ENCODE results near the gene OR52M1.
"Not testable (repeated sequence)": the region's sequence is repeated elsewhere in the genome, so short reads cannot be mapped to it uniquely, and the experiment has no call there.

OR52M1 gene

DNA sequence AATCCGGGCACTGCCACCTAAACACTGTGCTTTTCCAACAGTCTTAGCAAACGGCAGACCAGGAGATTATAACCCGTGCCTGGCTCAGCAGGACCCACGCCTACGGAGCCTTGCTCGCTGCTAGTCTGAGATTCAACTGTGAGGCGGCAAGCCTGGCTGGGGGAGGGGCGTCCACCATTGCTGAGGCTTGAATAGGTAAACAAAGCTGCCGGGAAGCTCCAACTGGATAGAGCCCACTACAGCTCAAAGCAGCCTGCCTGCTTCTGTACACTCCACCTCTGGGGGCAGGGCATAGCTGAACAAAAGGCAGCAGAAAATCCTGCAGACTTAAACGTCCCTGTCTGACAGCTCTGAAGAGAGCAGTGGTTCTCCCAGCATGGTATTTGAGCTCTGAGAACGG, 13.3 kb upstream of the OR52M1 start:
- H3K4me1 ChIP-seq (ENCODE audit: control insufficient read depth in 1 of 2, insufficient read depth in 2 of 2, low read length in 2 of 2); H3K36me3 ChIP-seq (ENCODE audit: control insufficient read depth in 1 of 2, insufficient read depth in 2 of 2, low read length in 2 of 2); H3K27me3 ChIP-seq (ENCODE audit: low read depth, low read length); H3K27ac ChIP-seq (ENCODE audit: low read length); H3K4me3 ChIP-seq (ENCODE audit: low read depth in 1 of 2, low read length in 2 of 2); H3K9me3 ChIP-seq (ENCODE audit: control insufficient read depth in 1 of 2, low read length in 2 of 2): not testable (repeated sequence)

DNA sequence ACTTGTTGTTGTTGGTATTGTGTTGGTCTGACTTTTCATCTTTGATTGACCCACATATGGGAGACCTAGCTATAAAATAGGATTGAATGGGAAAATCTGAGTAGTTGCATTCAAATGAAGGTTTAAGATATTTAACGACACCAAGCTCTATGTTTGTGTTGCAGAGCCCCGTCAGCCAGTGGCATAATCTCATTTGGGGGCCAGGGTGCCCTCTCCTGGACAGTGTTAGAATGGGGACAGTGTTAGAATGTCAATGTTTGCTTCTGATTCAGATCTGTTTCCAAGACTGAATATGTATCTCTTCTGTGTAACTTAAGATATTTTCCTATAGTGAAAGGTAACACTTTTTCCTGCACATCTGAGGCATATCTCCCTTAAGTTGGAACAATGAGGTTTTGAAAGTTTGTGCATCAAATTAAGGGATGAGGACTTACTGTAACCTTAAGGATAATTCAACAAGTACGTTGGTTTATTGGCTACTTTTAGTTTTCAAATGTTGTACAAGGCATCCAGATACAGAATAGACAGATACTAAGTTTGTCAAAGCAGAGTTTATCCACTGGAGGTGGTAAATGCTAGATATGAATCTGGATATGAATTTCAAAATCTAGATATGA, 5.3 kb upstream of the OR52M1 start:
- H3K27ac ChIP-seq (ENCODE audit: low read length), result no peak overlapping the region
- no peak overlapping the region for H3K4me3 ChIP-seq (ENCODE audit: low read depth in 1 of 2, low read length in 2 of 2)
- H3K4me1 ChIP-seq (ENCODE audit: control insufficient read depth in 1 of 2, insufficient read depth in 2 of 2, low read length in 2 of 2), result no peaks in the 10 kb centered on the region
- H3K27me3 ChIP-seq (ENCODE audit: low read depth, low read length), result no peaks in the 10 kb centered on the region
- H3K9me3 ChIP-seq (ENCODE audit: control insufficient read depth in 1 of 2, low read length in 2 of 2), result no peaks in the 10 kb centered on the region
- H3K36me3 ChIP-seq (ENCODE audit: control insufficient read depth in 1 of 2, insufficient read depth in 2 of 2, low read length in 2 of 2), result no peaks in the 10 kb centered on the region

DNA sequence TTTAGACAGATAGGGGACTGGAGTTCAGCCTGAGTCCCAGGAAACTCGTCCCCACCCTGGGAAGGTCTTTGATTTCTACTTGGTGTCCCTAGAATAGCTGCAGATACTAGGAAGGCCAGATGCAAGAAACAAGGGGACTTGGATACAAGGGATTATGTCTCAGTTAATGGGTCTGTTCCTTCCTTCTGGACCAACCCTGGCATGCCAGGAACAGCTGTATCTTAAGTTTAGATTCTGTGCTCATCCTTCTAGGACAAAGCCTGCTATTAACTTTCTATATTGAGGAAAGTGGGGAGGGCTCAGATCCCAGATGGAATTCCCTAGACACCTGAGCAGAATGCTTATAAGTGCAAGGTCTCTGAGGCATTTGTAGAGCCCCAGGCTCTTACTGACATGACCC, 3.9 kb upstream of the OR52M1 start:
- H3K4me1 ChIP-seq (ENCODE audit: control insufficient read depth in 1 of 2, insufficient read depth in 2 of 2, low read length in 2 of 2), result no peaks in the 10 kb centered on the region
- no peaks in the 10 kb centered on the region for H3K36me3 ChIP-seq (ENCODE audit: control insufficient read depth in 1 of 2, insufficient read depth in 2 of 2, low read length in 2 of 2)
- no peaks in the 10 kb centered on the region for H3K27me3 ChIP-seq (ENCODE audit: low read depth, low read length)

DNA sequence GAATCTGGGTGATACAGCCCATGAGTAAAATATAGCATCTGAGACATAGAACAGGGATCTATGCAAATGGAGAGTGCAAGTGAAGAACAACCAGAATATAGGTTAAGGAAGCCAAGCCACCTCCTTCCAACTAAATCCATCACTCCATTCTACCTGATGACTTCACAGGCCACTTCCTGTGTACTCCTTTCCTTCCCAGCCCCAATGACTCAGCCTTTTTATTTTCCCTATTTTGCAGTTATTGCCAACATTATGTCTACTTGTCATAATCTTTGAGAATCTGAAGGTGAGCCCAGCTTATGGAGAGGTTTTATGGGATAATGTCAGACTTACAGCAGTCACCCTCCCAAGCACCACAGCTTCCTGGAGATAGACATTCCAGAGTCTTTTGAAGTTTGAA, 1.4 kb upstream of the OR52M1 start:
- Histone ChIP-seq H3K36me3 (ENCODE audit: control insufficient read depth in 1 of 2, insufficient read depth in 2 of 2, low read length in 2 of 2) (no peaks in the 10 kb centered on the region), H3K4me3 (ENCODE audit: low read depth in 1 of 2, low read length in 2 of 2) (no peak overlapping the region), H3K4me1 (ENCODE audit: control insufficient read depth in 1 of 2, insufficient read depth in 2 of 2, low read length in 2 of 2) (no peaks in the 10 kb centered on the region), H3K27me3 (ENCODE audit: low read depth, low read length) (no peaks in the 10 kb centered on the region), H3K9me3 (ENCODE audit: control insufficient read depth in 1 of 2, low read length in 2 of 2) (no peaks in the 10 kb centered on the region), H3K27ac (ENCODE audit: low read length) (no peak overlapping the region)

More for the DNA sequence above, 3.9 kb upstream of the OR52M1 start:
- no peak overlapping the region for H3K27ac ChIP-seq (ENCODE audit: low read length)
- no peak overlapping the region for H3K4me3 ChIP-seq (ENCODE audit: low read depth in 1 of 2, low read length in 2 of 2)
- H3K9me3 ChIP-seq (ENCODE audit: control insufficient read depth in 1 of 2, low read length in 2 of 2), result no peaks in the 10 kb centered on the region

DNA sequence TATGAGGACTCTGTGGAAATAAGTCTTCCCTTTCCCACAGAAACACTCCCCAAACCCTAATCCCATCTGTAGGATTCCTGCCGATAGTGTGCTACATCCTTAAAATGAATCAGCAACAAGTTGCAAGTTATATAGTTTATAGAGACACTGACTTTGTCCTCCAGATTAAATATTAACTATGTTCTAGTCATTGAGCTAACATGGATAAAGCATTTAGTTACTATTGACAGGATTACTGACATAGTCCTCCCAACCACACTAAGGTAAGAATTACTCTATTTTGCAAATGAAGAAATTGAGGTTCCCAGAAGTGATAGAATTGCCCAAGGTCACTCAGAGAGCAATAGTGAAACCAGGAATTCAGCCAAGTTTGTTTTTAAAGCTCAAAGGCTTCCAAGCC, 1.9 kb downstream of the OR52M1 start:
- Histone ChIP-seq H3K27me3 (ENCODE audit: low read depth, low read length) (no peaks in the 10 kb centered on the region), H3K36me3 (ENCODE audit: control insufficient read depth in 1 of 2, insufficient read depth in 2 of 2, low read length in 2 of 2) (no peaks in the 10 kb centered on the region), H3K4me3 (ENCODE audit: low read depth in 1 of 2, low read length in 2 of 2) (no peak overlapping the region), H3K9me3 (ENCODE audit: control insufficient read depth in 1 of 2, low read length in 2 of 2) (peaks cover 0 to 4% of the 10 kb centered on the region in 2 donors), H3K4me1 (ENCODE audit: control insufficient read depth in 1 of 2, insufficient read depth in 2 of 2, low read length in 2 of 2) (no peaks in the 10 kb centered on the region), H3K27ac (ENCODE audit: low read length) (no peak overlapping the region)

DNA sequence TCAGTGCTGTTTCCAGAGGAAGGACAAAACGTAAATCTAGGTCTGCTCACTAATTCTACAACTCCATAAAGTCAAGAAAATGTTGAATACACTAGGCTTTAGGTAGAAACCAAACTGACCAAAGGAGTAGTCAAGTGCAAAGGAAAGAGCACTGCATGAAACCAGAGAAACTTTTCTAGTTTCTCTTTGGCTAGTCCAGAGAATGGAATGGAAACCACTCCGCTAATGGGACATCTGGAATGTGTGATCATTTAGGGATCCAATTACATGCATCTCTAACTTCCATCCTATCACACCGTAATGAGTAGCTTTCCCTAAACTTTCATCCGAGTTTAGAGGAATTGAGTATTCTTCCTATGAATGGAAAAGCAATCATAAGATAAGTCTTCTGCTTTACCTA, 2.4 kb downstream of the OR52M1 start:
- Histone ChIP-seq H3K36me3 (ENCODE audit: control insufficient read depth in 1 of 2, insufficient read depth in 2 of 2, low read length in 2 of 2) (no peaks in the 10 kb centered on the region), H3K4me1 (ENCODE audit: control insufficient read depth in 1 of 2, insufficient read depth in 2 of 2, low read length in 2 of 2) (no peaks in the 10 kb centered on the region), H3K4me3 (ENCODE audit: low read depth in 1 of 2, low read length in 2 of 2) (no peak overlapping the region), H3K9me3 (ENCODE audit: control insufficient read depth in 1 of 2, low read length in 2 of 2) (peaks cover 0 to 4% of the 10 kb centered on the region in 2 donors), H3K27me3 (ENCODE audit: low read depth, low read length) (no peaks in the 10 kb centered on the region), H3K27ac (ENCODE audit: low read length) (no peak overlapping the region)

DNA sequence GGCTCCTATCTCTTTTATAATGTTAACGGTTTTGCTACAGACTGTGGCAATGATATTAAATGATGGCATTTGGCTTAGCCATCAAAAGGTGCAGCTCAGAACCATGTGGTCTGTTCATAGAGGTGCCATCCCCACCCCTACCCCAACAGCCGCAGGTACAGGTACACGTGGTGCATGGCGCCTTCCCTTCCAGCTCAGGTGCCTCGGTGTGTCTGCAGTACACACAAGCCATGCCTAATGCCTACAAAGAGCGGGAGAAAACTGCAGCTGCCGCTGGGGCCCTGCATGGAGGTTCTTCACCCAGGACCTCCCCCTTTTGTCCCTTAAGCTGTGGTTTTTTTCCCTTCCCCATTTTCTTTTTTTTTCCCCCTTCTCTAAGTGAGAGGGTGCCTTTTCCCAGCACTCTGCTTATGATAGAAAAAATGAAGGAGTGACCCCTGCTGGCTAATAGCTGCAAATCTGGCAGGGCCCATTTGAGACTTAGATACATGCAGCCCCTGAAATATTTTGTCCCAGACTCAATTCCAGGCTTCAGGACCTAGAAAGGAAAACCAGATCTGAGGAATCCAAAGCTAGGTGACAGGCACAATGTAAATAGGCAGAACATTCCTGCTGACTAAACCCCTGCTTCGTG, 6.5 kb downstream of the OR52M1 start:
- no peaks in the 10 kb centered on the region for H3K36me3 ChIP-seq (ENCODE audit: control insufficient read depth in 1 of 2, insufficient read depth in 2 of 2, low read length in 2 of 2)
- no peaks in the 10 kb centered on the region for H3K27me3 ChIP-seq (ENCODE audit: low read depth, low read length)
- no peak overlapping the region for H3K4me3 ChIP-seq (ENCODE audit: low read depth in 1 of 2, low read length in 2 of 2)
- H3K9me3 ChIP-seq (ENCODE audit: control insufficient read depth in 1 of 2, low read length in 2 of 2), result peaks cover 0 to 7% of the 10 kb centered on the region in 2 donors
- no peaks in the 10 kb centered on the region for H3K4me1 ChIP-seq (ENCODE audit: control insufficient read depth in 1 of 2, insufficient read depth in 2 of 2, low read length in 2 of 2)
- H3K27ac ChIP-seq (ENCODE audit: low read length), result no peak overlapping the region

DNA sequence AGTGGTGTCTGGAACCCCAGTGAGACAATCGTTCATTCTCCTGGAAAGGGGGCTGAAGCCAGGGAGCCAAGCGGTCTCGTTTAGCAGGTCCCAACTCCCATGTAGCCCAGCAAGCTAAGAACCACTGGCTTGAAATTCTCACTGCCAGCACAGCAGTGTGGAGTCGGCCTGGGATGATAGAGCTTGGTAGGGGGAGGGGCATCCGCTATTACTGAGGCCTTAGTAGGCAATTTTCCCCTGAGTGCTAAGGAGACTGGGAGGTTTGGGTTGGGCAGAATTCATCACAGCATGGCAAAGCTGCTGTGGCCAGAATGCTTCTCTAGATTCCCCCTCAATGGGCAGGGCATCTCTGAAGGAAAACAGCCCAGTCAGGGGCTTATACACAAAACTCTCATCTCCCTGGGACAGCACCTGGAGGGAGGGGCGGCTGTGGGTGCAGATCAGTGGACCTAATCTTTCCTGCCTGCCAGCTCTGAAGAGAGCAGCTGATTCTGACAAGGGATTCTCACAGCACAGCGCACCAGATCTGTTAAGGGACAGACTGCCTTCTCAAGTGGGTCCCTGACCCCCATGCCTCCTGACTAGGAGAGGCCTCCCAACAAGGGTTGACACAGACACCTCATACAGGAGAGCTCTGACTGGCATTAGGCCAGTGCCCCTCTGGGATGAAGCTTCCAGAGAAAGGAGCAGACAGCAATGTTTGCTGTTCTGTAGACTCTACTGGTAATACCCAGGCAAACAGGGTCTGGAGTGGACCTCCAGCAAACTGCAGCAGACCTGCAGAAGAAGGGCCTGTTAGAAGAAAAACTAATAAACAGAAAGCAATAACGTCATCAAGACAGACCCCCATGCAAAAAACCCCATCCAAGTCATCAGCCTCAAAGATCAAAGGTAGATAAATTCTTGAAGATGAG, 14.8 kb downstream of the OR52M1 start:
- Histone ChIP-seq H3K36me3 (ENCODE audit: control insufficient read depth in 1 of 2, insufficient read depth in 2 of 2, low read length in 2 of 2) (no peaks in the 10 kb centered on the region), H3K27me3 (ENCODE audit: low read depth, low read length) (no peaks in the 10 kb centered on the region), H3K4me3 (ENCODE audit: low read depth in 1 of 2, low read length in 2 of 2) (no peak overlapping the region), H3K4me1 (ENCODE audit: control insufficient read depth in 1 of 2, insufficient read depth in 2 of 2, low read length in 2 of 2) (no peaks in the 10 kb centered on the region), H3K9me3 (ENCODE audit: control insufficient read depth in 1 of 2, low read length in 2 of 2) (peaks cover 0 to 3% of the 10 kb centered on the region in 2 donors), H3K27ac (ENCODE audit: low read length) (no peak overlapping the region)

DNA sequence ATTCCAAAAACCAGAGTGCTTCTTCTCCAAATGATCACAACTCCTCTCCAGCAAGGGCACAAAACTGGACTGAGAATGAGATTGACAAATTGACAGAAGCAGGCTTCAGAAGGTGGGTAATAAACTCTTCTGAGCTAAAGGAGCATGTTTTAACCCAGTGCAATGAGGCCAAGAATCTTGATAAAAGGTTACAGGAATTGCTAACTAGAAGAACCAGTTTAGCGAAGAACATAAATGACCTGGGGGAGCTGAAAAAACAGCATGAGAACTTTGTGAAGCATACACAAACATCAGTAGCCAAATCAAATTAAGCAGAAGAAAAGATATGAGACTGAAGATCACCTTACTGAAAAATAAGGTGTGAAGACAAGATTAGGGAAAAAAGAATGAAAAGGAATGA, 15.5 kb downstream of the OR52M1 start:
- Histone ChIP-seq H3K27me3 (ENCODE audit: low read depth, low read length) (no peaks in the 10 kb centered on the region), H3K36me3 (ENCODE audit: control insufficient read depth in 1 of 2, insufficient read depth in 2 of 2, low read length in 2 of 2) (no peaks in the 10 kb centered on the region), H3K9me3 (ENCODE audit: control insufficient read depth in 1 of 2, low read length in 2 of 2) (peaks cover 0 to 3% of the 10 kb centered on the region in 2 donors), H3K4me1 (ENCODE audit: control insufficient read depth in 1 of 2, insufficient read depth in 2 of 2, low read length in 2 of 2) (no peaks in the 10 kb centered on the region), H3K27ac (ENCODE audit: low read length) (no peak overlapping the region), H3K4me3 (ENCODE audit: low read depth in 1 of 2, low read length in 2 of 2) (no peak overlapping the region)

DNA sequence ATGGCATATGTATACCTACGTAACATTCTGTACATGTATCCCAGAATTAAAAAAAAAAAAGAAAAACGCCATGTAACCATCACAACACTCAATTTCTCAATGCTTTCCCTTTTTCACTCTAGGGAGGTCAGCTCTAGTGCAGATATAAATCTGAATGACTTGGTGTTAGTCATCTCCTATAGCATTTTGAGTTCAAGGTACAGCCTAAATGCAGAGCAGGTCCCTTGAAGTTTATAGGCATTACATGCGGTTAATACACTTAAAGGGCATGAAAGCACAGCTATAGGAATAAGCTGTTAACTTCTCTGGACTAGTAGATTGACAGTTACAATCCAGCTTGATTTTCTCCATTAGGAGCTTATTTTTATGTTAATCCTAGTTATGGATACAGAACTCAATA, 20.4 kb downstream of the OR52M1 start:
- no peaks in the 10 kb centered on the region for H3K36me3 ChIP-seq (ENCODE audit: control insufficient read depth in 1 of 2, insufficient read depth in 2 of 2, low read length in 2 of 2)
- peaks cover 0 to 3% of the 10 kb centered on the region in 2 donors for H3K9me3 ChIP-seq (ENCODE audit: control insufficient read depth in 1 of 2, low read length in 2 of 2)
- H3K27me3 ChIP-seq (ENCODE audit: low read depth, low read length), result no peaks in the 10 kb centered on the region
- no peak overlapping the region for H3K4me3 ChIP-seq (ENCODE audit: low read depth in 1 of 2, low read length in 2 of 2)
- H3K4me1 ChIP-seq (ENCODE audit: control insufficient read depth in 1 of 2, insufficient read depth in 2 of 2, low read length in 2 of 2), result no peaks in the 10 kb centered on the region
- H3K27ac ChIP-seq (ENCODE audit: low read length), result no peak overlapping the region

DNA sequence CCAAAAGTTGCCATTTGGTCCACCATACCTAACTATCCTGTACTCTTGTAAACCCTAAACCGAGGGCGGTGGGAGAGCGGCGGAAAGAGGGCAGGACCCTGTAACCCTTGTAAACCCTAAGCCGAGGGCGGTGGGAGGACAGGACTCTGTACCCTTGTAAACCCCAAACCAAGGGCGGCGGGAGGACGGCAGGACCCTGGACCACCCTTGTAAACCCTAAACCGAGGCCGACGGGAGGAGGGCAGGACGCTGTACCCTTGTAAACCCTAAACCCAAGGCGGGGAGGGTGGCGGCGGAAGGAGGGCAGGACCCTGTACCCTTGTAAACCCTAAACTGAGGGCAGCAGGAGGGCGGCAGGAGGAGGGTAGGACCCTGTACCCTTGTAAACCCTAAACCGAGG, 24.1 kb downstream of the OR52M1 start:
- H3K27ac ChIP-seq (ENCODE audit: low read length), result no peak overlapping the region
- H3K9me3 ChIP-seq (ENCODE audit: control insufficient read depth in 1 of 2, low read length in 2 of 2), result no peaks in the 10 kb centered on the region
- H3K36me3 ChIP-seq (ENCODE audit: control insufficient read depth in 1 of 2, insufficient read depth in 2 of 2, low read length in 2 of 2), result no peaks in the 10 kb centered on the region
- no peaks in the 10 kb centered on the region for H3K4me1 ChIP-seq (ENCODE audit: control insufficient read depth in 1 of 2, insufficient read depth in 2 of 2, low read length in 2 of 2)
- no peaks in the 10 kb centered on the region for H3K27me3 ChIP-seq (ENCODE audit: low read depth, low read length)
- no peak overlapping the region for H3K4me3 ChIP-seq (ENCODE audit: low read depth in 1 of 2, low read length in 2 of 2)
